ENCODE data around the gene FGFR2. TPM values are rescaled to one million over a fixed set of nuclear protein-coding genes. Genes with fewer than 3 reads are reported as not detected.

Gene FGFR2
- polyA plus RNA-seq, 5 donors, result 241 to 327 (median 298) TPM

DNA sequence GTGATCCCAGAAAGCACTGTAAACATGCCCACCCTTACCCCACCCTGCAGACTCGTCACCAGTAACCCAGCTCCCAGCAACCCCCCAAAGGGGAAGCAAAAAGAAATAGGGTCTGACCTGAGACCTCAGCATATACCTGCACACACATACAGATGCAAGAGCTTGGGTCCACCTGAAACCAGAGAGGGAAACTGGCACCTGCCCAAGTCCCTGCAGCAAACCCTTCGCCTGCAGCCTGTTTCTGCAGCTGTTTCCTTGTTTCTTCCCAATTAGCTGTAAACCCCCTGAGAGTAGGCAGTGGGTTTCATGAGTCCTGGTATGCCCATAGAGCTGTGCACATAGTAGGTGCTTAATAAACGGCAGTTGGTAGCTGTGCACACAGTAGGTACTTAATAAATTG lies 140.5 kb downstream of the FGFR2 start:
- DNase-seq, result no peak

DNA sequence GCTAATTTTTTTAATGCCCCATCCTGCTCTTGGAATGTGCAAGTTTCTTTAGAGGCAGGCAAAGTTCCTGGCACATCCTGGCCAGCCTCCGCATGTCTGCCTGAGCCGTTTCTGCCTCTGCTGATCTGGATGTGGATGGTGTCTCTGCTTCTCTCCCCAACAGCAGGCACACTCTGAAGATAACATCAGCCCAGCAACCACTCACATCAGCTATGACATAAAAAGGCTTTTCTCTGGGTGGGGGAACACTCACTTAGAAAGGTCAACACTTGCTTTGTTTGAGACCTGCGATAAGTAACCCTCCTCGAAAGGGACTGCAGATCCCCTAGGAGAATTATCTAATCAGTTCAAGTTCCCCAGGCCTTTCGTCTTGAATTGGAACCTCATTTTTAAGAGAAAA lies 142.9 kb downstream of the FGFR2 start:
- DNase-seq, result no peak

DNA sequence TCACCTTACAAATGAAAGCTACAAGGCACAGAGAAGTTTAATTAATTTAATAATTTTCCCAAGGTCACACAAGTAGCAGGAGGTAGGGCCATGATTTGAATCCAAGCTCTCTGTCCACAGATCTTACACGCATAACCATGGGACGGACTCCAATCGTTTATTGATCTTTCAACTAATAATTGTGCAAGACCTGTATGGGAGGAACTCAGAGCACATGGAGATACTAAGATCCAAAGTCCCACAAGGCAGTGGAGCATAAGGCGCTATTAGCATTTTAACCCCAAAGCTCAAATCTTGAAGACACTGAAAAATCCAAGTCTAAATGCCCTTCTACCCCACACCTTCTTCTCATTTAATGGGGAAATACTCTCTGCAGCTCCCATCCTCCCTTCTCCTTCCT lies 143.5 kb downstream of the FGFR2 start:
- no peak for DNase-seq

DNA sequence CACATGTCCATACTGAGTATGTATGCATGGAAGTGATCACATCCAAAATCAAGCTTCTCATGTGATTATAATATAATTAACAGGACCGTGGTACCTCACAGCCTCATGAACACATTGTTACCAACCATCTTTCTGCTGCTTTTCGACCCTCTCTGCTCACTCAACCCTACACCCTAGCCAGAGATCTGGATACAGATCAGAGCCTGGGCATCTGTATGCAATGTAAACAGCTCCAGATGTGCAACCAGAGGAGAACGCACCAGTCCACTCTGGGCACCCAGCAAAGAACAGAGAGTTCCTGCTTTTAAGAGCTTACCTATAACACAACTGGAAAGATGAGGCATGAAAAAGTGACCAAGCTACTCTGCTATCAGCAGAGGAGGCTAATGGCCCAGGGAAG lies 145.1 kb downstream of the FGFR2 start:
- DNase-seq, result no peak

DNA sequence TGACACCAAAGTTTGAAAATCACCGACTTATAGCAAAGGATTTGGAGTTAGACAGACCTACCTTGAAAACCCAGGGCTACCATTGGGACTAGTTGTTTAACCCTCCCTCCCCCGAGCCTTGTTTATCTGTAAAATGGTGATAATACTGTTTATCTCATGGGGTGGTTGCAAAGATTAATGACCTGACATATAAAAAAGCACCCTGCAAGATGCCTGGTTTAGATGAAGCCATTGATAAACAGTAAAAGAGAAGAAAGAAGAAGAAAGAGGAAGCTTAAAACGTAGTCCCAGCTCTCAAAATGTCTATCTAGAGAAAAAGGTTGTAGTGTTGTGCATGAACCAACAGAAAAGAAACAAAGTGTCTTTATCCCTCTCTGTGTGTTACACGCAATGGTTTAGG lies 145.7 kb downstream of the FGFR2 start:
- no peak for DNase-seq

DNA sequence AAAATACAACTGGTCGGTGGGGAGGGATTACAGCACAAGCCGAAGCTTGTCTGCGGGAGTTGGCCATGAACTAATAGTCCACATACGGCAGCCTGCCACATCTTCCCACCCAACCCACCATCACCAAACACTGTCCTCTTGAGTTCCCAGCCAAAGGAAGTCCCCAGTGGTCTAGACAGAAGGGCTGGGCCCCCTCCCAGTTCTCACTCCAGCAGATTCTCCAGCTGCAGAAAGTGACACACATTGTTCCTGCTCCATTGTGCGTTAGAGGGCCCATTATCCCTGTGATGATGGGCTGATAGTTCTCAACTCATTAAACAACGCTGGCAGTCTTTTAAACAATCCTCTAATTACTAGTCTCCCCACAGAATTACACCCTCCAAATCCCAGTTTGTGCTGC lies 148.0 kb downstream of the FGFR2 start:
- DNase-seq, result no peak

DNA sequence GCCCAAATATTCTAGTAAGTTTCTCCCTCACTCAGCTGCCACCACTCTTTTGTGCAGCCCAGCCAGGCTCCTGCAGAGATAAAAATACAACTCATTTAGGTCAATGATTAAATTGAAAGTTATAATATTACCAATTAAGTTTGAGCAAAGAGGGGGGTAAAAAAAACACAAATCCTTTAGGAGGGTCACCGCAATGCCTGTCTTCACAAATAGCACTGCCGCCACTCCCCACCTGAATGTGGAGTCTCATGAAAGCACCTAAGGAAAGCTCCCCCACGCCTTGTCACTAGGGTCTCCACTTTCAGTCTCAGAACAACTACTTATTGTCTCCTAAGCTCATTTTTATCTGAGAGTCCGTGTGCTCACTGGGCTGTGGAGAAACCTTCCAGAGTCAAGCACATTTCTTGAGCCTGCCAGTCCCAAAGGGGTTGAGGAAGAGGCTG lies 148.7 kb downstream of the FGFR2 start:
- DNase-seq, result no peak

DNA sequence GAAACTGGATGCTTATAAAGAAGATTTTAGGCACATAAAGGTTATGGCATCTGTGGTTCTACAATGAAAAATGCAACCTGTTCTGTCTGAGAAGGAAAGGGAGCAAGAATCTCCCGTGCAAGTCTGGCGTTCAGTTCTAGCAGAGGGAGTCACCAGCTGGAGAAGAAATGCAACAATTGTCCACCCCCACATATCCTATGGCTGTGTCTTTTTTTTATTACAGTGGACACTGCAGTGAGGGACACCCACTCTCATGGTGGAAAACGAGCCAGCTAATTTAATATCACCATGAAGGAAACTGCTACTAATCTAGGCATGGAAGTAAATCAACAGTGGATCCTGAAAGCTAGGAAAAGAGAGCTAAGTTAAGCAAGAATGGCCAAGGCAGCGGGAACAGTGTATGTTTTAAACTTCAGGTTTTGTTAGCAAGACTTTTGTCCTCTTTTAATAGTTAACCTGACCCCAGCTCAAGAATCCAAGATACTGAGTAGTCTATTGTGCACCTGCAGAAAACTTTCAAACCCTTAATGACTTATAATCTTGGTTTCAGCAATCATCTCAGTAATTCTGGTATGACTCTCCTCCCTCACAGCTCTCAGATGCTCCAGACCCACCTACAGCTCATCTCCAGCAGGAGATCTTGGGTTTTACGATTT lies 149.3 kb downstream of the FGFR2 start:
- DNase-seq, result no peak

DNA sequence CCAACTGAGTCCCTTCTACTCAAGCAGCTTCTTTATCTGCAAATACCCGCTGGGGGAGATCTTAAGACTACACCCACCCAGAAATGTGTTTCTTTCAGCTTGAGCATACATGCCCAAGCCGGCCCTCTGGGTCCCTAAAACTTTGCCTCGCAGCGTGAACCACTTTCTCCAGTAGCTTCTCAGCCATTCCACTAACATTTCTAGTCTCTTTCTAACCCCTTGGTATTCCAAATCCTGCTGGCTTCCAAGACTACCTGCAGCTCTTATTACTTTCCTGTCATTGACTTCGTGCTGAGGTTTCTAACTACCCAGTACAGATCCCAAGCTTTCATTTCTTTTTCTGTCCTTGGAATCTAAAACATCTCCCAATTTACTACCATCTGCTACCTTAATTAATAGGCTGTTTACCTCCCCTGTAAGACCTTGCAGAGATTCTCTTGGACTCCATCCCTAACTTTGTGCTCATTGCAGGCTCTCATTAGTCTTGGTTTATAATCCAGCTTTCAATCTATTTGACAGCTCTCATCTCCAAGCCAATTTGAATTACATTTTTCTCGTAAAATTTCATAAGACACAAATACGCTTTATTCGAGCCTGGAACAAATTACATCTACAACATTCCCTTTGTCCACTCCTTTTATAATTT lies 153.6 kb downstream of the FGFR2 start:
- no peak for DNase-seq

DNA sequence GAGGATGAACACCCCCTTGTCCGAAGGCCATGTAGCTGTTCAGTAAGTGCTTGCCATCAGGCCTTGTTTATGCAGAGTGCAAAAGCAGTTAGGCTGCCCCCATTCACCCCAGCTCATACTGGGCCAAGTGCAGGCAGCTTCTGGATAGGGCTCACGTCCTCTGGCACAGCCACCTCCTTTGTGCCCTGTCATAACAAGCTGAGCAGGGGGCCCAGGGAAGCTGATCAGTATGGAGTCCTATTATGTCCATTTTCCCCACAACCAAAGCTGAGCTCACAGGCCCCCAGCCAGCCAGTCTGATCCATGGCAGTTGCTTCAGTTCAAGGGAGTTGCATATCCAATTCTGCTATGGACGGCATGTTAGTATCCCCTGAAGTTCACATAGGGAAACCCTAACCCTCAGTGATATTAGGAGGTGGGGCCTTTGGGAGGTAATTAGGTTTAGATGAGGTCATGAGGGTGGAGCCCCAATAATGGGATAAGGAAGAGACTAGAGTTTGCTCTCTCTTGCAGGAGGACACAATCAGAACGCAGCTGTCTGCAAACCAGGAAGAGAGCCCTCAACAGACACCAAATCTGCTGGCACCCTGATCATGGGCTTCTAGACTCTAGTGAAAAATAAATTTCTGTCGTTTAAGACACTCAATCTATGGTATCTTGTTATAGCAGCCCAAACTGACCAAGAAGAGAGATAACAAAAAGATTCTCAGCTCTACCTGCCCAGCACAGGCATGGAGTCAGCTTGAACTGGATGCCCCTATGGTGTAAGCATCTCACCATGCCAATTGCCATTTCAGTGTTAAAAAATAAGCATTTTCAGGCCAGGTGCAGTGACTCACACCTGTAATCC lies 155.9 kb downstream of the FGFR2 start:
- DNase-seq, result no peak

DNA sequence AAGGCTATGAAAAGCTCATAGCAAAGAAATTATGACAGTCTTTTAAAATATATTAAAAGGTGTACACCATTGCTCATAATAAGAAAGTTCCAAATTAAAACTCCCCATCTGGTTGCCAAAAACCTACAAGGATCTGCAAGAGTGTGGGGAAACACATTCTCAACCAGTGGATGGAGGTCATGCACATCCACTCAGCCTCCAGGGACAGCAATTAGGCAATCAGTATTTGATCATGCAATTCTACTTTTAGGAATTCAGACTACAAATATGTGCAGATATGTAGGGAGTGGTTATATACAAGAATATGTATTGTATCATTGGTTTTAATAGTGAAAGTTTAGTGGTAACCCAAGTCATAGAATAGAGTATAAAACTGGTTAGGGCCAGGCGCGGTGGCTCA lies 157.8 kb downstream of the FGFR2 start:
- no peak for DNase-seq

DNA sequence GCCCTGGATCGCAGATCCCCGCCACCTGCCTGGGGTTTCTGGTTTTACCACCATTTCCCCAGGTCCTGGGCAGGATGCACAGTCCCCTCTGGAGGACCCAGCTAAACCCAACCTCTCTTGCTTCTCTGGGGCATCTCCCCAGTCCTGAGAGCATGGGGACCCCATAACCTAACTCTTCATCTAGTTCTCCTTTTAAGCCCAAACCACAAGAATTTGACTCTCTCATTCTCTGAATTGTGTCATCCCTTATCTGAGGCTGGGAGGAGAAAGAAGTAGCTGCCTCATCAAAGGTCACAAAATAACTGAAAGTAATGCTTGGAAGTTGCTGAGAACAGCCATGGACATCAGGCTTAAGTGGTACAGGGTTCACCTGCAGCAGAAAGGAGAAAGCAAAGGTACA lies 159.9 kb downstream of the FGFR2 start:
- no peak for DNase-seq

DNA sequence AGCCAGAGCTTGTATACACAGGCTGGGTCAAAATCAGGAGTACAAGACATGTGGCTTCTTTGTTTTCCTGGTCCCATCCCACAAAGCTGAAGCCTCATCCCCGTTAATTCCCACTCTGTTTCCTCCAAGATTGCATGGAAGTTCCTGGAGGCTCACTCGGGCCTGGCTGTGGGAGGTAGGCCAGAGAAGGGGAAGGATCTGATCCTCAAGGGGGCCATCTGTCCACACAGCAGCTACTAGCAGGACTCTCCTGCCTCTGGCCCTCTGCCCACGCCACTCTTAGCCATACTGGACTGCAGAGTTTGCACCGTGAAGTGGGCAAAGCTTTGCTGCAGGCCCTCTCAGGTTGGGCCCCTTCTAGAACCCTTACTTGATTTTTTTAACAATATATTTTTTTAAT lies 160.6 kb downstream of the FGFR2 start:
- DNase-seq, result no peak

DNA sequence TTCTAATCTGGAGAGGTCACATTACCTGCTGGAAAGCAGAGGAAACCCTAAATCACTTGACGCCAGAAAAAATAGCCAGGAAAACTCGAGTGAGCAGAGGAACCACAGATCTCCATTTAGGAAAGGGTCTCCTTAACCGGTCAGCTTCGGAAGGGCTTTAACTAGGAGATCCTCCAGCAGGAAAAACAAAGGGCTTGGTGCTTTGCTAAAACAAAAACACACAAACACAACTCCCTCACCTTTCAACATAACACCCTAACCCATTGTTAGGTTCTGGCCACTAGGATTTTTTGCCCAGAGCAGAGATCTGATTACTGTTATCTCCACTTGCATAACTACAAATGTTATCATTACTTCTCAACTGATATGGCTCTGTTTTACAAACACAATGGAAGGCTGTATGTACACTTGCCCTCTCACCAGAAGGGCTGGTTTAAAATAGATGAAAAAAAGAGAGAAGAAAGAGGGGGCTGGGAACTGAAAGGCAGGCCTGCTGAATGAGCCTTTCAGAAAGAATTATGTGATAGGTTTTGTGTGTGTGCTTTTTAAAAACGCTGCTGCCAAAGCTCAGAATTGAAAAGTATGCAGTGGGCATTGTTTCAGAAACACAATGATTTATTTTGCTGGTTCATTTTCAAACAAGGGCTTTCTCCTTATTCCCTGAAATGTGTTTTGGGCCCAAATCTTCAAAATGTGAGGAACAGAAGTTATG lies 161.5 kb downstream of the FGFR2 start:
- no peak for DNase-seq

DNA sequence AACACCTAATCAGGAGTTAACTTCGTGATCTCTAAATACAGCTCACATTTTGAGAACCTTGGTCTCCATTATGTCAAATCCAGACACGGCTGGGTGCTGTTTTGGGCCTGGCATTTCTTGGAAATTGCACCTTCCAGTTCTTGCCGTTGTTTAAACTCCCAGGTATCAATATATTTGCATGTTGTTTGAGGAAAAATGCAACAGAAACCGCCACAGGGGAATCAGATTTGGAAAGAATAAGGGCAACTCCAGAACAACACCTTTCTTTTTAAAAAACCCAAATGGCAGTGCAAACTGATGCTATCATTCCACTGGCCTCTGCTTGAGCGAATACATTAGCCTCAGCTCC lies 162.0 kb downstream of the FGFR2 start:
- DNase-seq, result no peak

DNA sequence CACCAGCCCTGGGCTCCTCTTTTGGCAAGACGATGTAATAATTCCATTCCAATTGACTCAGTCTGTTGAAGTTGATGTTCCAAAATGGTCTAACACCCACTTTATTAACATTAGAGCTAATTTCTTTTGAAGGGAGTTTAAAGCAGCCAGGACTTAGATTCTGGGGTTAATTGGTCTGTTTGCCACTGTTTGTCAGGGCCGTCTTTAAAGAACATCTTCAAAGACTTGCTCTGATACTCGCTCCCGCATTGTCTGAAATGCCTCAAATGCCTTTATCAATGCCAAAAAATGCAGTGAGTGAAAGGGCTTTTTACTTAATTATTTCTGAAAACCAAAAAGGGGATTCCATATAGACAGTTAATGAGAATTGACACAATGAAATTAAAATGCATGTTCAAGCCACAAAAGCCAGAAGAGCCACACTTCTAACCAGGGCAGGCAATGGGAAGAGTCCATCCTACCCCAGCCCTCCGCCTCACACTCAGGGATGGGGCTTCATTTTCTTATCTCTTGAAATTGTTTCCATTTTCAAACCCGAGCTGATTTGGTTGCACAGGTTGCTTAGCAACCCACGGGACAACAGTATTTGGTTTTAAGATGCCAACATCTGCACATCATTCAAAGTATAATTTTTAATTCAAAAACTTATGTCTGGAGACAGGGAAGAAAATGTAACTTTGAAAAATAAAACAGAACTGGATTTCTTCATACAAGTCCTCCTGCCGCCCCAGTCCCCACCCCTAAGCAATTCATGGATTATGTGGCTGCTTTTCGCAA lies 163.0 kb downstream of the FGFR2 start:
- no peak for DNase-seq

DNA sequence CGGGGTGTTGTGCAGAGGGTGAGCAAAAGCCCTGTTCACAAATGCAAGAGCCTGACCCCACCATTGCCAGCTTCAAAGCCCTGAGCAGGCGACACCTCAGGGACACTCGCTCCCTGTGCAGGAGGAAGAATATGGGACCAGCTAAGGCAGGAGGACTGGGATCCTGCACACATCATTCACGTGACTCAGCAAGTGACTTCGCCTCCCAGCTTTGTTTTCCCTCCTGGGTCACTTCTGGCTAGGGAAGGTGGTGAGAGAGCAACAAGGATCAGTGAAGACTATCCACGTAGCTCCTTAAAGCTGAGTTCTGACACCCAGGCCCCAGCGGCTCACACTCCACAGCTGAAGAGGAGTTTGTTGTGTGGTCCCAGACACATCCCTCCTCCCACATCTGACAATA lies 164.3 kb downstream of the FGFR2 start:
- DNase-seq, result no peak

DNA sequence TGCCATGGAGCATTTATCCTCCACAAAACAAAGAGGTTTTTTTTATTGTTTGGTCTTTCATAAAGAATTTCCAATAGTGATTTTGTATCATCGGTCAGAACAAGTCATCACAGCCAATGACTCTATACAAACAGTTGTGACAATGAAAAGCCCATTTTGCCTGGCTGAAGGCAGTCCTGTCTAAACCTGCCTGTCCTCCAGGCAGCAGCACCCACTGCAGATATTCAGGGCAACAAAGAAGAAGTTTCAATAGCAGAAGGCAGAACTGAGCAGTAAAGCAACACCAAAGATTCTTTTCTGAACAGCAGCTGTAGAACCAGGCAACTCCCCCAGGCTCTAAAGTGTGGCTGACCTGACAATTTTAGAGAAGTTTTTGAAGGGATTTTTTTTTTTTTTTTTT lies 169.4 kb downstream of the FGFR2 start:
- DNase-seq, result no peak

Data from right lung (tissue), 5 donors.